Ishikawa (cell line): ENCODE results near the gene MX1.

Experiments used
- CEBPB ChIP-seq: IDR thresholded peaks from 2 replicates; pipeline ENCODE4 v1.6.1; 2012
- CREB1 ChIP-seq: IDR thresholded peaks from 2 replicates; pipeline ENCODE4 v1.6.1; 2012; ENCODE audit warnings: low read depth
- EGR1 ChIP-seq: IDR thresholded peaks from 2 replicates; pipeline ENCODE4 v1.6.1; 2012
- EP300 ChIP-seq: IDR thresholded peaks from 2 replicates; pipeline ENCODE4 v1.6.1; 2012; ENCODE audit warnings: borderline replicate concordance
- TCF12 ChIP-seq: IDR thresholded peaks from 2 replicates; pipeline ENCODE4 v1.6.1; 2012; ENCODE audit warnings: low read depth
- YY1 ChIP-seq: IDR thresholded peaks from 2 replicates; pipeline ENCODE4 v1.6.1; 2012; ENCODE audit warnings: low read depth
- TF ChIP-seq, protein P1 (sequence below): IDR thresholded peaks from 2 replicates; pipeline ENCODE4 v1.6.1; 2012

DNA sequence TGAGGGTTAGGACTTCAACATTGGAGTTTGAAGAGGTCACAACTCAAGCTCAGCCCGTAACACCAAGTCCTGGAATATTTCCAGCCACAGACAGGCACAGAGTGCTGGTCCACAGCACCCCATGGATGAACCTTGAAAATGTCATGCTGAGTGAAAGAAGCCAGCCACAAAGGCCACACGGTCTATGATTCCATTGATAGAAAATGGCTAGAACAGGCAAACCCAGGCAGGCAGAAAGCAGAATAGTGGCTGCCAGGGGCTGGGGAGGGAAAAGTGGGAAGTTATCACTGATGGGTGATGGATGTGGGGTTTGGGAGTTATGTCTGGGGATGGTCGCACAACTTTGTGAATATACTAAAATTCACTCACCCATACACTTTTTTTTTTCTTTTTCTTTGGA, 21.3 kb downstream of the MX1 start:
- TF ChIP-seq EP300, result no peak
- no peak for TF ChIP-seq CEBPB
- TF ChIP-seq, protein P1, sequence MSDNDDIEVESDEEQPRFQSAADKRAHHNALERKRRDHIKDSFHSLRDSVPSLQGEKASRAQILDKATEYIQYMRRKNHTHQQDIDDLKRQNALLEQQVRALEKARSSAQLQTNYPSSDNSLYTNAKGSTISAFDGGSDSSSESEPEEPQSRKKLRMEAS, result no peak
- TF ChIP-seq YY1, result no peak
- TF ChIP-seq TCF12, result no peak
- TF ChIP-seq EGR1, result no peak
- no peak for TF ChIP-seq CREB1
